GM19372 (cell line): ENCODE data around the gene M6PR.
A peak's percentile ranks its signal among the peaks of the same experiment; 100 is the strongest.
"Not testable (repeated sequence)": the region's sequence is repeated elsewhere in the genome, so short reads cannot be mapped to it uniquely, and the experiment has no call there.

Experiments
- ATAC-seq: cut with Tn5 transposase; IDR thresholded peaks from one replicate; pipeline ENCODE4 v1.9.1; 2021; ENCODE audit warnings: mild to moderate bottlenecking, low read depth, moderate library complexity; ENCODE audit not compliant: unreplicated experiment

Gene M6PR

DNA sequence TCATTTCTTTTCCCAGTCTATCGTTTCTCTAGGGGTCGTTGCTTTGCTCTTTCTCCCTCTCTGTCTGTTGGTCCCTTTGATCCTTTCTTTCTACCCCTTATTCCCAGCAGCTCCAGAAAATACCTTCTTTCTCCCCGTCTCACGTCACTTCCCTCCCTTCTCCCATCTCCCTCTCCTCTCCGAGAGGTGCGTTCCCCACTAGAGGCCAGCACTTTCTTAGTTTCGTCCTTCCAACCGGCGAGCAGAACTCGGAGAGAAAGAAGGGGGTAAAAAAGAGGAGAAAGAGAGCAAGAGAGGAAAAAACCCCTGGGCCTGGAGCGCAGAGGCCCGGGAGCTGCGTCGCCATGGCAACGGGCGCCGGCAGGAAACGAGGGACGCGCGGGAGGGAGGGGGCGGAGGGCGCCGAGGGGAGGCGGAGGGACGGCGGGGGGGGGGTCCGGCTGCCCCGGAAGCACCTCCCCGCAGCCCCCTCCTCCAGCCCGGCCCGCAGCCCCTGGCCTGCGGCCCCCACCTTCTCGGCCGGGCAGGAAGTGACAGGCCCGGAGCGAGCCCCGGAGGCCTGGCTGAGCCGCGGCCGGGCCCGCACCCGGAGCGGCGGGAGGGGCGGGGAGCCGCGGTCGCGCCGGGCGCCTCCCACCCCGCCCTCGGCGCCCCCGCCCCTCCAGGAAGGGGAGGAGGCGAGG lies 35.3 kb downstream of the M6PR start, which contains the start of gene PHC1:
TSS of gene PHC1 (plus strand) at position 477 of the 683 bp plus-strand sequence. CDS start 3,169 bp downstream, outside the sequence.
- peak; percentile 64 for ATAC-seq

DNA sequence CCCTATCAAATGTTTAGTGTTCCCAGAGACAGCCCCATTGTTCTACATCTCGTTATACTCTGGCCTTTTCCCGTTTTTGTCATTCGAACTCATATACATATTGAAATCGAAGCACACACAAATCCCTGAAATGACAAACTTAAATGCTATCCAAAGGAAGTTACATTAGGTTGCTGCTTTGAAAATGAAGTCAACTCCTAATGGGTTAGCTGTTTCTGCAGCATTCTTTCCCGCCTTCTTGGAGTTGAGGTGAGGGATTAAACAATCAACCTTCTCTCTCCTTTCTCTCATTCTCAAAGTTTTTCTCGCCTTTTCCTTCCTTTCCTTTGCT lies 35.8 kb downstream of the M6PR start:
- ATAC-seq: no peak

DNA sequence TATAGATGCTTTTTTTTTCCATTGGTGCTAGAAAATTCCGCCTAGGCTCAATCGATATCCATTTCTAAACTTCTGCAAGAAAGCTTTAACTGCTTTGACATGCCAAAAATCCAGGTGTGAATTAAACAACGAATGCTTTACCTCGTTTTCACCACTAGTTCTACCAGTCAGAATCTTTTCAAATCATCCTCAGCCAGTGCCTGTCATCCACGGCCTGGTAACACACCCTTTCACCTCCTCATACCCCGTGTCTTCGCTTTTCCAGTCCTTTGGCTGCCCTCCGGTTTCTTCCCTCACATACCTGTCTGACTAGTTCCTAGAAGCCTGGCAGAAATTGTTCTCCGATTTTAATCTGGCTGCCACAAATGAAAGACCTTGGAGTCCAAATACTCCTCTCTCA lies 36.5 kb downstream of the M6PR start:
- ATAC-seq: no peak

DNA sequence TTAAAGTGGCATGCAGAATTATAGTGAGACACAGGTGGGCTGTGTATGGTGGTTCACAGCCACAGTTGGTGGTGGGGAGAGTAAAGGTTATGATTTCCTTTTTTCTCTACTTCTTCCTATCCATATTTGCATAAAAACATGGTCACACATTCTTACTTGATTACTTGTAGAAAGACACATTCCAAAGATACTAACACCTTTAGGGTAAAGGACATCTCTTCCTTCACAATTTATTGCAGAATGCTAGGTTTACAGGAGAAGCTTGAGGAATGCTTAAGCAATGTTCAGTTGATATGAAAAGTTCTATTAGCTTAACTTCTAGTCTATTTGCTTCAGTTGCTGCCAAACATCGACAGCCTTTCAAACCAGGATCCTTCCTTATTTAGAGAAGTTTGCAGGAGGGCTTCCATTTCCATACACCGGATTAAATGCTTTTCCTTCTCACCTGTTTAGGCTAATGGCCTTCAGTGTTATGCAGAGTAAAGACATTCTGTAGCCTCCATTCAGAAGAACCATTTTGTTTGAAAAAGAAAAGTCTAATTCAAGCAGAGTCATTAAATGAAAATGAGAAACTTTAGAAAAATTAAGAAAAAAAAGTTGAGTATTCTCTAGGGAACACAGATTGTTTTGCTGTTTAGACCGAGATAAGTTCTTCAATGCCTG lies 37.7 kb downstream of the M6PR start:
- no peak for ATAC-seq

- no peak for ATAC-seq
These were observed 39.7 kb downstream of the M6PR start for GRCh38 chr12:8909752-8910151.

DNA sequence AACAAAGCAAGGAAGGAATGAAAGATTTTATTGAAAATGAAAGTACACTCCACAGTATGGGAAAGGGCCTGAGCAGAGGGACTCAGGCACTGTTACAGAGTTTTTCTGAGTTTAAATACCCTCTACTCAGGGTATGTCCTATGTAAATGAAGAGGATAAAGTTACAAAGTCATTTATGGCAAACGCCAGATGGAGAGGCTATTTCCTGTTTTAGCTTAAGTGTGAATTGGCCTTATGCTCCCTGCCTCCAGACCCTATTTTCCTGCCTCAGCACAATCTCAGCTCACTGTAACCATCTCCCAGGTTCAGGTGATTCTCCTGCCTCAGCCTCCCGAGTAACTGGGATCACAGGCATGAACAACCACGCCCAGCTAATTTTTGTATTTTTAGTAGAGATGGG lies 41.9 kb downstream of the M6PR start:
- ATAC-seq: no peak

GRCh38 chr12:8906266-8907180 lies 42.9 kb downstream of the M6PR start:
- ATAC-seq: no peak

GRCh38 chr12:8905546-8905945 lies 43.9 kb downstream of the M6PR start:
- ATAC-seq: no peak

DNA sequence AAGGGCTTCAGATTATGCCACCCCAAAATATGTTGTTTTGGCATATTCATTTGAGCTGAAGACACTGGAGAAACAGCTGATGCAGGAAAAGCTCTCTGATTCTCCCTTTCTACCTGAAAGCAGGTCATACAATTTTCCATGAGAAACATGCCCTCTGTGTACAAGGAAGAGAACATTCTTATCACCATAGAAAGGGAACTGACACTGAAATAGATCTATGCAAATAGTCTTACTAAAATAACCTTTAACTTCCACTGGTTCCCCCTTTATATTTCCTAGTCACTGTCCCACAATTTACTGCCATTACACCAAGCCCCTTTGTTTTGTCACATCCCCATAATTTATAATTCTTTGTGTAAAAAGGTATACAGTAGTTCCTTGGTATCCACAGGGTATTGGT lies 44.8 kb downstream of the M6PR start:
- ATAC-seq: no peak

DNA sequence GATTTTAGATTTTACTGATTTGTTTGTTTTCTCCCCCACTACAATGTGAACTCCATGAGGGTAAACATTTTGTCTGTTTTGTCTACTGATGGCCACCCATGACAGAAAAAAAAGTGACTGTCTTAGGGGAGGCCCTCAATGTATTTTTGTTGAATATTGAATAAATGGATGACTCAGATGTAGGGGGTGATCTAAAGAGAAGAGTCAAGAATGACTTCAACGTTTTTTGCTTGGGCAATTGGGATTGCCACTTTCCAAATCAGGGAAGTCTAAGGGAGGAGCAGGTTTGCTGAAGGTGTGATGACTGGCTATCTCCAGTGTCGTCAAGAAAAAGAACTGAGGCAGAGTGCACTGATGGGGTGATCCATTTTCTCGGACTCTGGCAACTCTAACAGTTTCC lies 45.8 kb downstream of the M6PR start:
- no peak for ATAC-seq

DNA sequence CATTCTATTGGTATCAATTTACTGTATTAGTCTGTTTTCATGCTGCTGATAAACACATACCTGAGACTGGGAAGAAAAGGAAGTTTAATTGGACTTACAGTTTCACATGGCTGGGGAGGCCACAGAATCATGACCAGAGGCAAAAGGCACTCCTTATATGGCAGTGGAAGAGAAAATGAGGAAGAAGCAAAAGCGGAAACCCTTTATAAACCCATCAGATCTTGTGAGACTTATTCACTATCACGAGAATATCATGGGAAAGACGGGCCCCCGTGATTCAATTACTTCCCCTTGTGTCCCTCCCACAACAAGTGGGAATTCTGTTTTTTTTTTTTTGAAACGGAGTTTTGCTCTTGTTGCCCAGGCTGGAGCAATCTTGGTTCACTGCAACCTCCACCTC lies 46.7 kb downstream of the M6PR start:
- not testable (repeated sequence) for ATAC-seq

- ATAC-seq: no peak
These were observed 49.6 kb downstream of the M6PR start for GRCh38 chr12:8899830-8900229.

DNA sequence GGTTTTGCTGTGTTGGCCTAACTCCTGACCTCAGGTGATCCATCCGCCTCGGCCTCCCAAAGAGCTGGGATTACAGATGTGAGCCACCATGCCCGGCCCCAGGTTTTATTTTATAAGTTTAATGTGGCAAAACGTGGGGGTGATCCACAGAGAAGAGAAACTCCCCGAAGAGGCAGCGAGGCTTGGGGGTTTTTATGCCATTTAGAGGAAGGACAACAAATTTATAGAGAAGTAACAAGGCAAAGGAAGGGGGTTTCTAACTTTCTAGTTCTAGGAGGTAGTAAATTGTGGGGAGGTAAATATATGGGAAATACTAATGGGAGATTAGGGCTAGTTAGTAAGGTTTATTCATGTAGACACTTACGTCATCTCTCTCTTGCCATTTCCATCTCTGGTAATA lies 52.4 kb downstream of the M6PR start:
- no peak for ATAC-seq

- ATAC-seq: no peak
These were observed 54.5 kb downstream of the M6PR start for GRCh38 chr12:8894986-8895385.

DNA sequence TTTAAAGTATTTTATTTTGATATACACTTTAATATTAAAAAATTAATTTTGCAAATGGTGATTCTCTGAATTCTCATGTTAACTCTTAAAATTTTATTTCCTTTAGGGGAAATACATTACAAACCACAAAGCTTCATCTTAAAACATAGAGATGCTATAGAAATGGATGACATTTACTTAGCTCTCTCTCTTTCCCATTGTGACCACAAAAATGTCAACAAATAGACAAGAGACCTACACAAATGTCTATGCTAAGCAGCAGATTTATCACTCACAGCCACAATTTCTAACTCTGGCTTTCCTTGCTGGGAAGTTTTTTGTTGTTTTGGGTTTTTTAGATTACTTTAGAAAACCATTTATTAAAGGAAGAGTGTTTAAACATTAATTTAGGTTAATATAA lies 55.1 kb downstream of the M6PR start:
- ATAC-seq: no peak

- no peak for ATAC-seq
These were observed 57.5 kb downstream of the M6PR start for GRCh38 chr12:8891976-8892375.
